Activated CD4-positive, alpha-beta T cell treated with anti-CD3 and anti-CD28 coated beads, Interleukin-2, amount 10 ng/mL, durations not matched to agents 7 days and 5 days (primary cell): ENCODE measurements around the gene SMARCAL1. TPM values are rescaled to one million over a fixed set of nuclear protein-coding genes. Genes with fewer than 3 reads are reported as not detected.
"Not testable (repeated sequence)": the region's sequence is repeated elsewhere in the genome, so short reads cannot be mapped to it uniquely, and the experiment has no call there.

Experiments
- CTCF ChIA-PET: fragments of 350-600 bp; sonication (Branson Sonifier 250); formaldehyde crosslinking; loops from one replicate; lab custom pipeline; 2021; ENCODE audit warnings: antibody characterized with exemption; lab: Charles Lee
- POLR2A ChIA-PET: fragments of 350-600 bp; sonication (Branson Sonifier 250); formaldehyde crosslinking; loops from one replicate; lab custom pipeline; 2021; ENCODE audit warnings: antibody characterized with exemption; lab: Charles Lee
- DNase-seq: peaks from one replicate; pipeline ENCODE4 v3.0.0-alpha.2; 2020
- H3K27ac Mint-ChIP-seq: one replicate; pipeline ENCODE4 v1.8.0; 2021; ENCODE audit warnings: mild to moderate bottlenecking, moderate library complexity, mixed read lengths
- H3K27me3 Mint-ChIP-seq: one replicate; pipeline ENCODE4 v1.8.0; 2021; ENCODE audit warnings: mixed read lengths
- H3K36me3 Mint-ChIP-seq: one replicate; pipeline ENCODE4 v1.8.0; 2021; ENCODE audit warnings: low read depth, mixed read lengths
- H3K4me1 Mint-ChIP-seq: one replicate; pipeline ENCODE4 v1.8.0; 2021; ENCODE audit warnings: mixed read lengths
- H3K4me3 Mint-ChIP-seq: one replicate; pipeline ENCODE4 v1.8.0; 2021; ENCODE audit warnings: mild to moderate bottlenecking, moderate library complexity, mixed read lengths
- H3K9me3 Mint-ChIP-seq: one replicate; pipeline ENCODE4 v1.8.0; 2021; ENCODE audit warnings: mixed read lengths
- total RNA-seq, 2 experiments: library from RNA; stranded (reverse); gene quantifications; one replicate each; pipeline ENCODE4 v1.2.3, GENCODE V29; 2021

The SMARCAL1 gene
- total RNA-seq, 2 experiments from 2014 or later, result 27.5 to 28.7 TPM

GRCh38 chr2:216379977-216380376 lies 32.3 kb upstream of the SMARCAL1 start:
- H3K4me3 Mint-ChIP-seq, result no peak overlapping the region
- H3K4me1 Mint-ChIP-seq, result no peaks in the 10 kb centered on the region
- peaks cover 5% of the 10 kb centered on the region for H3K27me3 Mint-ChIP-seq
- peaks cover 4% of the 10 kb centered on the region for H3K9me3 Mint-ChIP-seq
- no peak for DNase-seq
- POLR2A ChIA-PET, result no interaction called here
- no peak overlapping the region for H3K27ac Mint-ChIP-seq
- no peaks in the 10 kb centered on the region for H3K36me3 Mint-ChIP-seq
- CTCF ChIA-PET, result no interaction called here

- H3K27me3 Mint-ChIP-seq, DNase-seq, H3K27ac Mint-ChIP-seq, H3K36me3 Mint-ChIP-seq, H3K4me3 Mint-ChIP-seq, POLR2A ChIA-PET: not testable (repeated sequence)
- Mint-ChIP-seq H3K4me1 (peaks cover 19% of the 10 kb centered on the region), H3K9me3 (peaks cover 12% of the 10 kb centered on the region)
- CTCF ChIA-PET, result interaction anchor here (0.7 to 1.6 kb wide), 2 partner anchors 9 to 16 kb away, joined by 3 read pairs; no protein-coding TSS in a partner anchor
Observed at GRCh38 chr2:216384409-216384808, 27.9 kb upstream of the SMARCAL1 start.

- no peaks in the 10 kb centered on the region for H3K36me3 Mint-ChIP-seq
- H3K4me1 Mint-ChIP-seq, result peaks cover 23% of the 10 kb centered on the region
- H3K4me3 Mint-ChIP-seq, result no peak overlapping the region
- ChIA-PET CTCF (interaction anchor here (1.6 kb wide), 1 partner anchor 15 kb away, joined by 3 read pairs; no protein-coding TSS in a partner anchor), POLR2A (no interaction called here)
- H3K27me3 Mint-ChIP-seq, result no peaks in the 10 kb centered on the region
- H3K27ac Mint-ChIP-seq, result no peak overlapping the region
- DNase-seq, result no peak
- H3K9me3 Mint-ChIP-seq, result peaks cover 12% of the 10 kb centered on the region
Observed at GRCh38 chr2:216385478-216385877, 26.8 kb upstream of the SMARCAL1 start.

- Mint-ChIP-seq H3K4me1 (peaks cover 23% of the 10 kb centered on the region), H3K27ac (no peak overlapping the region), H3K36me3 (no peaks in the 10 kb centered on the region), H3K4me3 (no peak overlapping the region), H3K27me3 (no peaks in the 10 kb centered on the region), H3K9me3 (peaks cover 12% of the 10 kb centered on the region)
- ChIA-PET CTCF (no interaction called here), POLR2A (no interaction called here)
- DNase-seq, result no peak
Observed at GRCh38 chr2:216387262-216387661, 25.0 kb upstream of the SMARCAL1 start.

- ChIA-PET POLR2A (no interaction called here), CTCF (interaction anchor here (1.2 kb wide), 1 partner anchor 17 kb away, joined by 3 read pairs; no protein-coding TSS in a partner anchor)
- Mint-ChIP-seq H3K27ac (no peak overlapping the region), H3K4me3 (no peak overlapping the region), H3K36me3 (no peaks in the 10 kb centered on the region), H3K4me1 (peaks cover 23% of the 10 kb centered on the region), H3K27me3 (no peaks in the 10 kb centered on the region), H3K9me3 (peaks cover 10% of the 10 kb centered on the region)
- DNase-seq, result peak; percentile 29
Observed at GRCh38 chr2:216388046-216388884, 24.0 kb upstream of the SMARCAL1 start.

GRCh38 chr2:216389570-216389969 lies 22.7 kb upstream of the SMARCAL1 start:
- Mint-ChIP-seq H3K27me3 (no peaks in the 10 kb centered on the region), H3K36me3 (no peaks in the 10 kb centered on the region), H3K4me3 (no peak overlapping the region), H3K9me3 (peaks cover 8% of the 10 kb centered on the region), H3K4me1 (peaks cover 23% of the 10 kb centered on the region), H3K27ac (no peak overlapping the region)
- DNase-seq, result no peak
- POLR2A ChIA-PET, result no interaction called here
- CTCF ChIA-PET, result interaction anchor here (0.6 to 1.2 kb wide), 3 partner anchors 15 to 1058 kb away, joined by 3 to 4 read pairs (median 3); no protein-coding TSS in a partner anchor

GRCh38 chr2:216391401-216391800 lies 20.9 kb upstream of the SMARCAL1 start:
- Mint-ChIP-seq H3K27me3 (peaks cover 2% of the 10 kb centered on the region), H3K4me3 (no peak overlapping the region), H3K36me3 (no peaks in the 10 kb centered on the region), H3K27ac (no peak overlapping the region), H3K4me1 (peaks cover 23% of the 10 kb centered on the region), H3K9me3 (peaks cover 8% of the 10 kb centered on the region)
- ChIA-PET CTCF (no interaction called here), POLR2A (interaction anchor here (0.6 kb wide), 1 partner anchor 25 kb away, joined by 4 read pairs; no protein-coding TSS in a partner anchor)
- DNase-seq, result no peak

- Mint-ChIP-seq H3K36me3 (no peaks in the 10 kb centered on the region), H3K9me3 (peaks cover 8% of the 10 kb centered on the region), H3K27ac (no peak overlapping the region), H3K4me1 (peaks cover 23% of the 10 kb centered on the region), H3K27me3 (peaks cover 2% of the 10 kb centered on the region), H3K4me3 (no peak overlapping the region)
- ChIA-PET POLR2A (interaction anchor here (0.6 kb wide), 1 partner anchor 25 kb away, joined by 4 read pairs; no protein-coding TSS in a partner anchor), CTCF (interaction anchor here (0.9 kb wide), 1 partner anchor 12 kb away, joined by 3 read pairs; no protein-coding TSS in a partner anchor)
- DNase-seq, result no peak
Observed at GRCh38 chr2:216392018-216392562, 20.2 kb upstream of the SMARCAL1 start.

GRCh38 chr2:216392945-216393840 lies 19.1 kb upstream of the SMARCAL1 start:
- ChIA-PET POLR2A (no interaction called here), CTCF (interaction anchor here (0.8 kb wide), 1 partner anchor 9 kb away, joined by 3 read pairs; no protein-coding TSS in a partner anchor)

GRCh38 chr2:216394881-216395280 lies 17.4 kb upstream of the SMARCAL1 start:
- Mint-ChIP-seq H3K4me1 (no peaks in the 10 kb centered on the region), H3K9me3 (no peaks in the 10 kb centered on the region), H3K36me3 (no peaks in the 10 kb centered on the region), H3K27ac (no peak overlapping the region), H3K27me3 (peaks cover 2% of the 10 kb centered on the region), H3K4me3 (no peak overlapping the region)
- POLR2A ChIA-PET, result no interaction called here
- CTCF ChIA-PET, result no interaction called here
- DNase-seq, result no peak

More at GRCh38 chr2:216392945-216393840, 19.1 kb upstream of the SMARCAL1 start:
- Mint-ChIP-seq H3K36me3 (no peaks in the 10 kb centered on the region), H3K27ac (no peak overlapping the region), H3K4me1 (peaks cover 15% of the 10 kb centered on the region), H3K9me3 (no peaks in the 10 kb centered on the region), H3K4me3 (no peak overlapping the region), H3K27me3 (peaks cover 2% of the 10 kb centered on the region)
- DNase-seq, result no peak

- Mint-ChIP-seq H3K4me3 (no peak overlapping the region), H3K27ac (no peak overlapping the region), H3K36me3 (no peaks in the 10 kb centered on the region), H3K9me3 (no peaks in the 10 kb centered on the region), H3K4me1 (no peaks in the 10 kb centered on the region), H3K27me3 (peaks cover 2% of the 10 kb centered on the region)
- CTCF ChIA-PET, result interaction anchor here (1.1 to 1.4 kb wide), 2 partner anchors 9 to 50 kb away, joined by 3 to 4 read pairs; no protein-coding TSS in a partner anchor
- DNase-seq, result no peak
- POLR2A ChIA-PET, result no interaction called here
Observed at GRCh38 chr2:216399621-216400020, 12.7 kb upstream of the SMARCAL1 start.

- Mint-ChIP-seq H3K36me3 (no peaks in the 10 kb centered on the region), H3K4me3 (no peak overlapping the region), H3K27ac (no peak overlapping the region), H3K4me1 (no peaks in the 10 kb centered on the region), H3K9me3 (no peaks in the 10 kb centered on the region), H3K27me3 (peaks cover 8% of the 10 kb centered on the region)
- DNase-seq, result no peak
- CTCF ChIA-PET, result interaction anchor here (1.6 kb wide), 1 partner anchor 181 kb away, joined by 5 read pairs; no protein-coding TSS in a partner anchor
- POLR2A ChIA-PET, result no interaction called here
Observed at GRCh38 chr2:216402751-216403150, 9.5 kb upstream of the SMARCAL1 start.
